Esophagus mucosa (tissue), 1 donor: Measurements from ENCODE around the gene MRPL12. TPM values are rescaled to one million over a fixed set of nuclear protein-coding genes. Genes with fewer than 3 reads are reported as not detected.
"Not testable (repeated sequence)": the region's sequence is repeated elsewhere in the genome, so short reads cannot be mapped to it uniquely, and the experiment has no call there.

ENCODE experiments used
- ATAC-seq: fragments of 200-7000 bp; cut with Tn5 transposase; one replicate; pipeline ENCODE4 v1.9.1; 2020
- total RNA-seq: library from RNA; stranded (reverse); gene quantifications from one replicate; pipeline ENCODE4 v1.2.4, GENCODE V29; 2023
- donor health status: DM: yes; HTN: yes; CAD: no.

MRPL12 gene
- total RNA-seq, 1 donor from 2014 or later, result 89.5 TPM

DNA sequence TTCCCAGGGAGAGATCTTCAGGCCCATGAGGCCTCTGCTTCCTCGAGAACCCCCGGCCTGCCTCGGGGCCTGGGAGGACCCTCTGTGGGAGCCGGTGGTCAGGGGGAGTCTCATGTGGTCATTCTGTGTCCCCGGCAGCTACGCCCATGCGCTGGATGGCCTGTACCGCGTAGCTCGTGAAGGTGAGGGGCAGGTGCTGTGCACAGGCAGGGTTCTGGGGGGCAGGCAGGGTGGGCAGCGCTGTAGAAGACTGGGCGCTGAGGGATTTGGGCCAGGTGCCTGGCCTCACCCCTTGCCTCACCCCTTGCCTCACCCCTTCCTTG lies 13.5 kb downstream of the MRPL12 start:
- no peak for ATAC-seq

DNA sequence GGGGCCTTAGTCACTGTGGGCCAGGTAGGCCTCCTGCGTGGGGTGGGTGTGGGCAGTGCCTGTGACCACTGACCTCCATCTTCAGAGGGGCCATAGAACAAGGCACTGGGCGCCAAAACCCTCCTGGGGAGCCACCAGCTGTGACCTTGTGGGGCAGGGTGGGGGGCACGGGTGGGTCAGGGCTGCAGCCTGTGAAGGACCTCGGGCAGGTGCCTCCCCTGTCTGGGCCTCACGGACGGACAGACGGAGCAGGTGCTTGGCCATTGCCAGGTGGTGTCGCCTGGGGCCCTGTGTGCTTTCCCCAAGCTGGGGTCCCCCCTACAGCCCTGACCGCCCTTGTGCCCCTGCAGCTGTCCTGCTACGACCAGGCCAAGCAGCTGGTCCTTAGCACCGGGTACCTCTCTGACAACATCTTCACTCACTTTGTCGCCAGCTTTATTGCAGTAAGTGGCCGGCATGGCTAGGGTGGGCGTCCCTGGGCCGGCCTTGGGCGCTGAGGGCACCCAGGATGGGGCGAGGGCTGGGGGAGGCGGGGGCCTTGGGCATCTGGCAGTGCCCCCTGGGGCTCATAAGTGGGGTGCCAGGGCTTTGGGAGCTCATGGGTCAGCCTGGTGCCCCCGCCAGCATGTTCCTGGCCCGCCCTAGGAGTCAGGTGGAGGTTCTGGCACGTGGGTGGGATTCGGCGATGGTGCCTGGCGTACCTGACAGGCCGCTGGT lies 14.0 kb downstream of the MRPL12 start:
- no peak for ATAC-seq

DNA sequence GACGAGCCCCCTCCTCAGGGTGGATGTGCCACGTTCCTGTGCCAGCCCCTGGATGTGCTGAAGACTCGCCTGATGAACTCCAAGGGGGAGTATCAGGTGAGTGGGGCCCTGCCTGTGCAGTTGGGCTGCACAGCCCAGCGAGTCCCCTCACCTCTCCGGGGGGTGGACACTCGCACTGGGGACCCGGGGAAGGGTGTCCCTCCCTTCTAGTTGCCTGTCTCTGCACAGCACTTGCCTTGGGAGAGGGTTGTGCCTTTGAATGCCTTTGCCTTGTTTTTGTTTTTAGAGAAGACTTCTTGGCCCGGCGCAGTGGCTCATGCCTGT lies 14.6 kb downstream of the MRPL12 start:
- ATAC-seq, result no peak

DNA sequence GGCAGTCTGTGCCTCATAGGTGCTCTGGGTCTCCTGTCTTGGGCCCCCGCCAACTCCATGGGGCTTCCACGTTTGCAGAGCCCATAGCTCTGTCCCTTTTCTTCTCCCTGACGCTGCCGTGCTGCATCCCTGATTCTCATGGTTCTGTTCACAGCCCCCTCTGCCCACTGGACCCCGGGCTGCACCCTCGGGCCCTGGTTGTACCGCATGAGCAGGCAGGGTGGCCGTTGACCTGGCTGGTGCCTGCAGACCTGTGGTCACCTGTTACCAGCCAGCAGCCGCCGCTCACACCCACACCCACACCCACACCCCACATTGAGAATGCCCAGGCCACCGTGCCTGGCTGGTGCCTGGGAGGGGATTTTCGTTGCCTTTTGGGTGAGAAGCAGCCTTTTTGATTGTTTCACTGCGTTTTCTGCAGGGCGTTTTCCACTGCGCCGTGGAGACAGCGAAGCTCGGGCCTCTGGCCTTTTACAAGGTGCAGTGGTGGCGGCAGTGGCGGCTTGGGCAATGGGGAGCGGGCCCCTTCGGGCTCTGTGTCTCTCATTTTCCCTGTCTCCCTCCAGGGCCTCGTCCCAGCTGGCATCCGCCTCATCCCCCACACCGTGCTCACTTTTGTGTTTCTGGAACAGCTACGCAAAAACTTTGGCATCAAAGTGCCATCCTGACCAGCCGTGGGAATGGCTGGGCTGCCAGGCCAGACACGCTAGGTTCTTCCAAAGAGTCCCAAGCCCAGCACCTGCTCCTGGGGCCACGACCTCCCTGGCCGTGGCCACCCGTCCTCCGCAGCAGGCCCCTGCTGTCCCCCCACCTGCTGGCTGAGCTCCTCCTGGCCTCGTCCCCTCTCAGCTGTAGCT lies 16.5 kb downstream of the MRPL12 start:
- no peak for ATAC-seq

DNA sequence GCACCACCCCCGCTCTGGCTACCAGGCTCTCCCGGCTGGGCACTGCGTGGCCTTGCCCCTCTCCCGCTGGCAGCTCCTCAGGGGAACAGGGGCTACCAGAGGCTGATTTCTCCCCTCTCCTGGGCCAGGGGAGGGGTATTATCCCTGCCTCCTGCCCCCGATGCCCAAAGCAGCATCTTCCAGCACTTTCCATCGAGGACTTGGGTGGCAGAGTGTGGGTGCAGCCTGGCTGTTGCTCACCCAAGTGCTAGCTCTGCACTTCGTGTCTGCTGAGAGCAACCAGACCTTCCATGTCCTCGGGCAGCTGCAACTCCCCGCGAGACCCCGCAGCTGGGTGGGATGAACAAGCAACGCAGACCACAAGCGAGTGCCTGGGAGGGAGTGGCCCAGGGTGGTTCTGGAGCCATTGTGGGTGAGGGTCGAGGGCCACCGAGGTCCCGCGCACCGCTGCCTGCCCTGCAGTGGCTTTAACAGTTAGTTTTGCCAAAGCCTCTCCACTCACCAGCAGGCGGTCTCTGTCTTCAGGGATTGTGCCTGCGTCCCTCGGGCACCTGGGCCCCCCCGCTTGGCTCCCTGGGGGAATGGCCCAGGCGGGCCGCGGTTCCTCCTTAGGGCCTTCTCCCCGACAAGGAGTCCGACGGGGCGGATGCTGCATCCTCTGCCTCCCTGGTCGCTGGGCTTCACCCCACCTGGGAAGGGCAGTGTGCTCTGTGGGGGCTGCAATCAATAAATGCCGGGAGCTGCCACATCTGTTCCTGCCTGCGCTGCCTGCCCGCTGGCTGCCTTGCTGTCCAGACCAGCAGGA lies 17.3 kb downstream of the MRPL12 start:
- no peak for ATAC-seq

DNA sequence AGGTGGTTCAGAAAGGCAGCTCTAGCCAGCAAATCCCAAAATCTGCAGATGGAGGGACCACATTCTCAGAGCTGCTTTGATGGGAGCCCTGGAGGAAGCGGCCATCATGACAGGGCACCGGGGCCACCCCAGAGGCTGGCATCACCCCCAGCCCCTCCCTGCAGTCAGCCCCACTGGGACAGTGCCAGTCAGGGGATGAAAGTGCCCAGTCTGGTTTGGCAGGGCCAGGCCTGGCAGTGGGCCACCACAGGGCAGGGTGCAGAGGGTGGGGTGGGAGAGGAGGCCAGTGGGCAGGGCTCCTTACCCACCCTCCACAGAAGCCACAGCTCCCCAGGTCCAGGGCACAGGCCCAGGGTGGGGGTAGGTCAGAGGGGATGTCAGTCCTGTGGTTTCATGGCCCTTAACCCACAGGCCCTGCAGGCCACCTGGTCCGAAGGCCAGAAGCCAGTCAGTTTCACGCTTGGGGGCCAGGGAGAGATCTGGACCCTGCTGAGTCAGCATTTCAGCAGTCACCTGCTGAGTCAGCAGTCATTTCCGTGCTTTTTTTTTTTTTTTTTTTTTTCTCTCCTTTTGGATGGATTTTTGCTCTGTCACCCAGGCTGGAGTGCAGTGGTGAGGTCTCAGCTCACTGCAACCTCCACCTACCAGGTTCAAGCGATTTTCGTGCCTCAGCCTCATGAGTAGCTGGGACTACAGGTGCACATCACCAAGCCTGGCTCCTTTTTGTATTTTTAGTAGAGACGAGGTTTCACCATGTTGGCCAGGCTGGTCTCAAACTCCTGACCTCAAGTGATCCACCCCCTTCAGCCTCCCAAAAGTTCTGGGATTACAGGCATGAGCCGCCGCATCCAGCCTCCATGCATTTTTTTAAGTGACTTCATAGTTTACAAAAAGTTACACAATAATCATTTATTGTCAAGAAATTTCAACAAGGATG lies 19.3 kb downstream of the MRPL12 start:
- ATAC-seq, result peak; percentile 93

DNA sequence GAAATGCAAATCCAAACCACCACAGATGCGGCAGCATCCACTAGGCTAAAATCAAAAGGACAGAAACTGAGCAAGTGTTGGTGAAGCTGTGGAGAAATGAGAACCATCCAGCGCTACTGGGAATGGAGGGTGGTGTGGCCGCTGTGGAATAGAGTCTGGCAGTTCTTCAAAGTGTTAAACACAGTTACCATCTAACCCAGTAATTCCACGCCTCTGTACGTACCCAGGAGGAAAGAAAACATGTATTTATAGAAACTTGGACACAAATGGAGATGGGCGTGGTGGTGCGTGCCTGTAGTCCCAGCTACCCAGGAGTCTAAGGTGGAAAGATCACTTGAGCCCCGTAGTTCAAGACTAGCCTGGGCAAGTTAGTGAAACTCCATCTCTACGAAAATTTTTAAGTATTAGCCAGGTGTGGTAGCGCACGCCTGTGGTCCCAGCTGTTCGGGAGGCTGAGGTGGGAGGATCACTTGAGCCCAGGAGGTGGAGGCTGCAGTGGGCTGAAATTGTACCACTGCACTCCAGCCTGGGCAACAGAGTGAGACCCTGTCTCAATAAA lies 20.6 kb downstream of the MRPL12 start:
- peak; percentile 53 for ATAC-seq

- no peak for ATAC-seq
Observed at GRCh38 chr17:81725439-81725838, 22.3 kb downstream of the MRPL12 start.

GRCh38 chr17:81726004-81726403 lies 22.8 kb downstream of the MRPL12 start:
- ATAC-seq, result peak; percentile 62

DNA sequence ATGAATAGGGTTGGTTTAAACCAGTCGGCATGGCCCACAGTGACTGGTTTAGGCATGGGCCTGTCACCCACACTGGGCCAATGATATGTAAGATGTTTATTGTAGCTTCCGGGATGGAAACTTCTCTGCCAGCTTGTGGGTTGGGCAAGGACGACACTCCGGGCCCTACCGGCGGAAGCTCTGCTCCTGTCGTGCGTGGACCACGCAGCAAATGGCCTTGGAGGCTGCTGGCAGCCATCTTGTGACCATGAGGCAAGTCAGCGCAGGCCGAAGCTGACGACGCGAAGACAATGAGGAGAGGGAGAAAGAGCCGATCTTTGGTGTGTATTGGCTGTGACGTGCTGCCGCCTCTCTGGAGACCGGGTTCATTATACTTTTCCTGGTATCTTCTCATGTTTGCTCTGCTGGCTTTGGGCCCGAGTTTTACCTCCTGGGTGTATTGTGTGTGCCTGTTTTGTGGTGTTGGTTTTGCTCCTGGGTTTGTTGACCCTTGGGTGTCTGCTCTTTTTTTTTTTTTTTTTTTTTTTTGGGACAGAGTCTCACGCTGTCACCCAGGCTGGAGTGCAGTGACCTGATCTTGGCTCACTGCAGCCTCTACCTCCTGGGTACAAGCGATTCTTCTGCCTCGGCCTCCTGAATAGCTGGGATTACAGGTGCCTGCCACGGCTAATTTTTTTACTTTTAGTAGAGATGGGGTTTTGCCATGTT lies 24.3 kb downstream of the MRPL12 start:
- peak; percentile 38 for ATAC-seq

DNA sequence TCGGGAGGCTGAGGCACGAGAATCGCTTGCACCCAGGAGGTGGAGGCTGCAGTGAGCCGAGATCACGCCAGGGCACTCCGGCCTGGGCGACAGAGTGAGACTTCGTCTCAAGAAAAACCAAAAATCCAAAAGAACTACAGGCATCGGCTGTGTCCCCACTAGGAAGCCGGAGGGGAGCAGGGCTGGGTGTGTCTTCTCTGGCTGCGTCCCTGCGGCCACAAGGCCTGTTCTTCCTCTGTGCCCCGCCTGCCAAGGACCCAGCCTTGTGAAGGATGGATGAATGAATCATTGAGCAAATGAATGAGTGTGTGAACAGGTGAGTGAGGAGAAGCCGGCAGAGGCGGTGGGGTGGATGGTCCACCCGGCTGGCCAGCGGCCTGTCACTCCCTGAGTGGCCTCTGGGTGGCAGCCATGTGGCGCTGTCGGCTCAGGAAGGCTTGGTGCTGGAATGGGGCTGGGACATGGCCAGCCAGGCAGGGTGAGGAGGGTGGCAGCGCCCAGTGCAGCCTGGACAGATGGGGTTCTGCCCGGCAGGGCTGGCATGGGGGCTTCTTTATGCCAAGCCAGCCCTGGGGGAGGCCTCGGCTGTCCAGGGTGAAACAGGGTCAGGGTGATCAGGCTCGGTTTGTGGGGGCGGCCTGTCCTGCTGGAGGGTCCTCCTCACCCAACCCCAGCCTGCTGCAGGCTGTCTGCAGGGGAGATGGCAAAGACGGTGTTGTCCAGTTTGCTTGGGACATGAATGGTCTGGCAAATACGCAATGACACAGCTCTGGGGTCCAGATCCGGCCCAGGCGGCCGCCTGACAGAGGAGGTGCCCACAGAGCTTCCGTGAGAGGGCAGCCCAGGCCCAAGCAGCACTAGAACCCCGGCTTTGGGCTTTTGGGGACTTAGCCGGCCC lies 30.6 kb downstream of the MRPL12 start:
- ATAC-seq, result peak; percentile 65

DNA sequence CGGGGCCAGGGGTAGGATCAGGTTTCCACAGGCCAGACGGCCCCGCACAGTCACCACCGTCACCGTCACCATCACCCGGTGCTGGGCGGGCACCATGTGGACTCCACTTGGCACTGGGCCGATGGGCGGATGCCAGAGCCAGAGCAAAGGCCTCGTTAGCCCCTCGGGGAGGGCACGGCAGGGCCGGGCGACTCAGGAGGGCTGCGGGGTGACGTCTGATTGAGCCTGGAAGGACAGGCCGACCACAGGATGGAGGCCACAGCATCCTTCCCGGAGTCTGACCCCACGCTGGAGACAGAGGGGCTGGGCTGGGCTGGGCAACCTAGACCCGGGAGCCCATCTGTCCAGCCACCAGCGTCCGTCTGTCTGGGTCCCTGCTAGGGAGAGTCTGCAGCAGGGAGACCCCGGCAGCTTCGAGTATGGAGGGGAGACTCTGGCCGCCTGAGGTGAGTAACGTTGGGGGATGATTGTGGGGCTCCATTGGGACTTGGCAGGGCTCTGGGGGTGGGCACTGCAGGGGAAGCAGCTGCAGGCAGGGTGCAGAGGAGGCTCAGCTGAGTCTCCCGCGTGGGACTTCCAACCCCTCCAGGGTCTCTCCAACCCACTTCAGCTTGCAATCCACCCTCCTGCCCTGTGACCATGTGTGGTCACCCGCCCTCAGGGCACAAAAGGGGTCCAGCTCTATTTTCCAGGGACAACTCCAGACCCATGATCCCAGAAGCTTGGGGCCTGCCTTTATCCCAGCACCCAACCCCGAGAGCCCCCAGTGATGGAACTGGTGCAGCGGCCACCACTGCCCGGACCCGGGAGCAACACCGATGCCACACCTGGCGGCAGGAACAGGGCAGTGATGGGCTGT lies 31.5 kb downstream of the MRPL12 start:
- peak; percentile 28 for ATAC-seq

GRCh38 chr17:81735264-81736102 lies 32.3 kb downstream of the MRPL12 start:
- ATAC-seq, result peak; percentile 74

DNA sequence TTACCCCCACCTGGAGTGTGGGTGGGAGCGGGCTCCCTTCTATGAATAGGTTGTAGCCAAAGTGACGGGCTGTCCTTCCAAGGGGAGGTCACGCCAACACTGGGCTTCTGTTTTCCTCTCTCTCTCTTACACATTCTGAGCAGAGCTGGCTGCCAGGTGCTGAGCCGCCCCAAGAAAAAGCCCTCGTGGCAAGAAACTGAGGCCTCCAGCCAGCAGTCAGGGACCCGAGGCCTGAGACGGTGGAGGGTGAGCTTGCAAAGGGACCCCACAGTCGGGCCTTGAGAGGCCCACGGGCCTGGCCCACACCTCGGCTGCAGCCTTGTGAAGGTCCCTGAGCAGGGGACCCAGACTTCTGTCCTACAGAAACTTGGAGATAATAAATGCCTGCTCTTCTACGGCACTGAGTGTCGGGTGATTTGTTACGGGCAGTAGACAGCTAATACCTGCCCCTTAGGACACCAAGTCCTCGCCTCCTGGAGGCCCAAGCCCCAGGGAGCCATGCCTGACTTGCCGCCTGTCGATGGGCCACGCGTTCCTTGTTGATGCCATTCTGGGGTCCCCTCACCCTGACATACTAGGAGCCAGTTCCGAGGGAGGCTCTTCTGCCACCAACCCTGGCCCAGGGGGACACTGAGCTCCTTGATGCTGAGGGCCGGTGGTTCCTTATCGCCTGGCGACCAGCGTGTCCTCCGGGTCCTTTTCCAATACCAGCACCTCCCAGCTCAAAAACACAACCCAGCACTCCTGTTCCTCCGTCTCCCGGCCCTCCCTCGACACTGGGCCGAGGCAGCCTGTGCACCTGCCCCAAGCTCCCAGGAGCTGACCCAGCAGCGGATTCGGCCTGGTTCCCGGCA lies 35.0 kb downstream of the MRPL12 start:
- ATAC-seq, result no peak

DNA sequence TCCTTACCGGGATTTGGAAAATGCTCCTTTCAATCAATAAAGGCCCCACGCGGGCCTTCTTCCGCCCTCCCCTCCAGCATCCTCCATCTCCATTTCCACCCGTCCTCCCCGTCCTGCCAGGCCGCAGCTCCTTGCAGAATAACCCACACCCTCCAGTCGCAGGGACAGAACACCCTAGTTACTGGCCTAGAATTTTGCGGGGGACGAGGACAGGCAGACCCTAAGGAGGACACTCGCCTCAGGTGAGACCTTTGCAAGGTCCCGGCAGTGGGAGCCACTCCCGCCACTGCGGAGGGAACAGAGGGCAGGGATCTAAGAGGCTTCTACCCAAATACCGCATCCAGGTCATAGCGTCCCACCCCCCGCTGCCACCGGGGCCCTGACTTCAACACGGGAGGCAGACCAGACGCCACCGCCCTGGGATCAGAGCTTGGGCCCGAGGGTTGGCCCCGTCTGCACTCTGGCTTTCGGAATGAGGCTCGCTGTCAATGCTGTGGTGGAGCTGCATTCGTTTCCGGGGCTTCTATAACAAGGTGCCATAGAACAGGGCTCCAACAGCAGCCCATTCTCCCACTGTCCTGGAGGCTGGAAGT lies 35.7 kb downstream of the MRPL12 start:
- no peak for ATAC-seq

DNA sequence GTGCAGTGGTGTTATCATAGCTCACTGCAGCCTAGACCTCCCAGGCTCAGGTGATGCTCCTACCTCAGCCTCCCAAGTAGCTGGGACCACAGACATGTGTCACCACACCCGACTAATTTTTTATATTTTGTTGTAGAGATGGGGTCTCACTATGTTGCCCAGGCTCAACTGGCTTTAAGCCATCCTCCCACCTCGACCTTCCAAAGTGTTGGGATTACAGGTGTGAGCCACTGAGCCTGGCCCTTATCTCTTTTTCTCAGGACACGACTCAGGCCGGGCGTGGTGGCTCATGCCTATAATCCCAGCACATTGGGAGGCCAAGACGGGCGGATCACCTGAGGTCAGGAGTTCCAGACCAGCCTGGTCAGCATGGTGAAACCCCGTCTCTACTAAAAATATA lies 36.4 kb downstream of the MRPL12 start:
- not testable (repeated sequence) for ATAC-seq
